Heart right ventricle (tissue), 16 donors: ENCODE data around the gene ITM2C. TPM values are rescaled to one million over a fixed set of nuclear protein-coding genes. Genes with fewer than 3 reads are reported as not detected.

Experiments used
- ATAC-seq, 8 donors: fragments of 200-7000 bp; cut with Tn5 transposase; one replicate each; pipeline ENCODE4 v1.9.1; 2020; ENCODE audit warnings: mild to moderate bottlenecking in 8 of 8, moderate library complexity in 8 of 8, moderate number of reproducible peaks in 1 of 8
- DNase-seq, 2 donors: peaks; one replicate each; pipeline ENCODE4 v3.0.0-alpha.2; 2020
- H3K27ac ChIP-seq, 10 donors: fragments of 200-600 bp; sonication (generic) in 2 of 10; one replicate each; pipeline versions ENCODE4 v1.5.0 to v1.8.0; 2020 to 2022; ENCODE audit warnings: mild to moderate bottlenecking in 3 of 10
- H3K27me3 ChIP-seq, 7 donors: fragments of 200-600 bp; one replicate each; pipeline ENCODE4 v1.8.0; 2021 to 2022; ENCODE audit warnings: mild to moderate bottlenecking in 2 of 7
- H3K36me3 ChIP-seq, 9 donors: fragments of 200-600 bp; sonication (generic) in 1 of 9; one replicate each; pipeline versions ENCODE4 v1.5.0 to v1.8.0; 2020 to 2022; ENCODE audit warnings: mild to moderate bottlenecking in 2 of 9
- H3K4me1 ChIP-seq, 9 donors: fragments of 200-600 bp; sonication (generic) in 1 of 9; one replicate each; pipeline versions ENCODE4 v1.5.0 to v1.8.0; 2020 to 2022; ENCODE audit warnings: mild to moderate bottlenecking in 4 of 9
- H3K4me3 ChIP-seq, 10 donors: fragments of 200-600 bp; sonication (generic) in 2 of 10; one replicate each; pipeline versions ENCODE4 v1.5.0 to v1.8.0; 2020 to 2022; ENCODE audit warnings: mild to moderate bottlenecking in 7 of 10, moderate library complexity in 2 of 10
- H3K9me3 ChIP-seq, 11 donors: fragments of 200-600 bp in 10 of 11; sonication (generic) in 2 of 11; one replicate each; pipeline versions ENCODE4 v1.5.0 to v1.8.0; 2013 to 2022; ENCODE audit warnings: mild to moderate bottlenecking in 2 of 11, control low read depth in 1 of 11, moderate library complexity in 1 of 11
- WGBS, 2 donors: extraction: QIAGEN DNeasy Blood & Tissue Kit; methylation state at CpG; one replicate each; pipeline ENCODE4 v1.1.7; 2013; ENCODE audit warnings: inconsistent platforms in 1 of 2; 5-methylcytosine and 5-hydroxymethylcytosine counted together
- intact Hi-C, 10 donors: fragments of 100-400 bp; cut with DNase I; formaldehyde crosslinking; loops; one replicate each; pipeline versions ENCODE4 v1.11.1 to v1.14.2; 2022
- polyA plus RNA-seq, 2 donors: library from polyadenylated mRNA; stranded (reverse); fragments of 200-250 nt; gene quantifications; one replicate each; pipeline ENCODE4 v1.2.3, GENCODE V29; 2013
- total RNA-seq, 10 donors: library from RNA; stranded (reverse); fragmentation: NEBNext Ultra II Directional in 3 of 10; extraction: Animal tissue kit (Norgen Biotek cat#: 25700) in 3 of 10; gene quantifications; one replicate each; pipeline versions ENCODE4 v1.2.1 to v1.2.4, GENCODE V29; 2021 to 2023
- TF ChIP-seq, protein P1 (sequence below), 9 donors: fragments of 200-600 bp; sonication (generic) in 2 of 9; IDR thresholded peaks; one replicate each; pipeline versions ENCODE4 v1.5.0 to v1.8.0; 2021 to 2022; ENCODE audit warnings: antibody characterized with exemption in 9 of 9, mild to moderate bottlenecking in 5 of 9, moderate library complexity in 1 of 9
- donor health status: Arrhythmogenic right ventricular cardiomyopathy.
- donor health status: ischemic (EF 13 %, LVEDD 7.1; RV severe dilation, severe dysfunction).
- donor health status: healthy with polysubstance abuse.
- donor health status: DM: no; HTN: yes; CAD: no.
- donor health status: DM: no; HTN: no; CAD: no.
- donor health status: ischemic (EF 25% LVEDD 6.9; RV normal size, moderate dysfunction).
- donor health status: ischemic (EF 25% LVEDD 5.7; RV mildly dilated, moderate dysfunction).
- donor health status: healthy.
- donor health status: DM: yes; HTN: yes; CAD: no.
- donor health status: Ischemic cardiomyopathy.
- donor health status: ischemic (EF 35%, LVEDD 5.7; RV mildly dilated, moderate dysfunction).
- donor health status: nonischemic (EF 11% LVEDD 7.7; RV severe dilation, severe dysfunction).
- donor health status: DM: yes; HTN: yes; CAD: no.
- donor health status: PGD.
- donor health status: ischemic (EF 29% LVEDD 5.4; RV normal size, mild dysfunction).
- donor health status: nonischemic (EF 23%, LVEDD 6.1; RV moderate dilation, normal function).

The ITM2C gene
- total and polyA plus RNA-seq, 12 donors: 12.1 to 32.7 (median 22.2) TPM

DNA sequence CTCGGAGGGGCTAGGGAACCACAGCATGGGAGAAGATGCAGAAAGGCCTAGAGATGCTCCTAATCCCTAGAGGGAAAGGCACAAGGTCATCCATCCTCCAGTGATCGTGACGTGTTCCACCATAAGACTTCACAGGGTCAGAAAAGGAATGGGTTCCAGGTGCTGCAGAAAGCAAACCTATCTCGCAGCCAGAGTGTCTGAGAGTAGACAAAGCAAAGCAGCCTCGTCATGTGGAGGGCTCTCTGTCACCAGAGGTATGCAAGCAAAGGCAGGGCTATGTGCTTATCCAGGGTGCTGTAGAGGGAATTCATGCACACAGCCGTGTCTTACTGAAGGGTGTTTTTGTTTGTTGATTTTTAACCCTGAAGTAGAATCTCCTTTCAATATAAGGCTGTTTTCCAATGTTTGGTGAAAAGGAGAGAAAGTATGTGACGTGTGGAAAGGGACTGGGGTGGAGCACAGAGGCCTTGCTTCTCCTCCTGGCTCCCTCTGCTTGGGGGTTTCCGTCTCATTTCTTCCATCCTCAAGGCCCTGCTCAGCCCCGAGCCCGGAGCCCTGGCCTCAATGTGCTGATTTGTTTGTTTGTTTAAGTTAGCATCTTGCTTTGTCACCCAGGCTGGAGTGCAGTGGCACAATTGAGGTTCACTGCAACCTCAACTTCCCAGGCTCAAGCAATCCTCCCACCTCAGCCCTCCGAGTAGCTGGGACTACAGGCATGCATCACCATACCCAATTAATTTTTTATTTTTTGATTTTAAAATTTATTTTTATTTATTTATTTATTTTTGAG lies 57.3 kb downstream of the ITM2C start:
- WGBS, 2 donors: 72 to 76% methylated on average over 11 of the region's 11 CpGs

DNA sequence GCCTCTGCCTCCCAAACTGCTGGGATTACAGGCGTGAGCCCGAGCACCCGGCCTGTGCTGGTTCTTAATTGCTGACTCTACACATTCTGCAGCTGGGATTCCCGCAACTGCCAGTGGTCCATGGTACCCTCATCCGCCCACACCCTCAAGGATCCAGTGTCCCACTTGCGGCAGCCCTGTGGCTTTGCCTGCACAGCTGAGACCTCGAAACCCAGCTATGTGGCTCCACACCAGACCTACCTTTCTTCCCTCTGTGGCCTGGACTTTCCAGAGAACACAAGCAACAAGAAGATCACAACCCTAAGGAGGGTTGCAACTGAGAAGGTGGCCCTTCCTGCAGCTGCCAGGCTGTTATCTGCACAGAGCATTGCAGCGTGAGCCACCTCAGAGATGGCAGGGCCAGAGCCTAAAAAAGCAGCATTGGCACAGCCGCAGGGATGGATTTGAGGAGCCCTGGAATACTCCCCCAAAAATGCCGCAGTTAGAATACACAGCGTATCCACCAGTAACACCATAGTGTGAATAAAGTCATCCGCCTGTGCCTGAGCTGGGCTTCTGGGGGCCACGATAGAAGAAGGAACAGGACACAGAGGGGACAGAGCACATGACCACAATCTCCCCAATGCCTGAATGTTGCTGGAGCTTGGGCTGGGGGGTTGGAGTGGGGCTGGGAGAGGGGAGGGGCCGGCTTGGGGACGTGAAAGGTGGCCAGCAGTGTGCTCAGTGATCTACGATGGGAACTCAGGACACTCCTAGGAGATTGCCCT lies 58.4 kb downstream of the ITM2C start:
- peaks cover 0 to 11% (median 0%) of the 10 kb centered on the region in 9 donors for H3K4me1 ChIP-seq
- H3K36me3 ChIP-seq: no peaks in the 10 kb centered on the region
- TF ChIP-seq, protein P1, sequence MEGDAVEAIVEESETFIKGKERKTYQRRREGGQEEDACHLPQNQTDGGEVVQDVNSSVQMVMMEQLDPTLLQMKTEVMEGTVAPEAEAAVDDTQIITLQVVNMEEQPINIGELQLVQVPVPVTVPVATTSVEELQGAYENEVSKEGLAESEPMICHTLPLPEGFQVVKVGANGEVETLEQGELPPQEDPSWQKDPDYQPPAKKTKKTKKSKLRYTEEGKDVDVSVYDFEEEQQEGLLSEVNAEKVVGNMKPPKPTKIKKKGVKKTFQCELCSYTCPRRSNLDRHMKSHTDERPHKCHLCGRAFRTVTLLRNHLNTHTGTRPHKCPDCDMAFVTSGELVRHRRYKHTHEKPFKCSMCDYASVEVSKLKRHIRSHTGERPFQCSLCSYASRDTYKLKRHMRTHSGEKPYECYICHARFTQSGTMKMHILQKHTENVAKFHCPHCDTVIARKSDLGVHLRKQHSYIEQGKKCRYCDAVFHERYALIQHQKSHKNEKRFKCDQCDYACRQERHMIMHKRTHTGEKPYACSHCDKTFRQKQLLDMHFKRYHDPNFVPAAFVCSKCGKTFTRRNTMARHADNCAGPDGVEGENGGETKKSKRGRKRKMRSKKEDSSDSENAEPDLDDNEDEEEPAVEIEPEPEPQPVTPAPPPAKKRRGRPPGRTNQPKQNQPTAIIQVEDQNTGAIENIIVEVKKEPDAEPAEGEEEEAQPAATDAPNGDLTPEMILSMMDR (IDR thresholded peaks at IDR 0.05): no peak
- H3K27me3 ChIP-seq: peaks cover 0 to 23% (median 7%) of the 10 kb centered on the region in 7 donors
- no peak overlapping the region for H3K4me3 ChIP-seq
- no peak overlapping the region for H3K27ac ChIP-seq
- DNase-seq: no peak
- intact Hi-C loops: no loop called here
- no peaks in the 10 kb centered on the region for H3K9me3 ChIP-seq
- no peak for ATAC-seq
- WGBS, 2 donors: 92 to 94% methylated on average over 16 of the region's 16 CpGs

More for the DNA sequence above, 57.3 kb downstream of the ITM2C start:
- intact Hi-C loops: no loop called here
- Histone ChIP-seq H3K4me3 (no peak overlapping the region), H3K27ac (no peak overlapping the region), H3K4me1 (peaks cover 0 to 11% (median 0%) of the 10 kb centered on the region in 9 donors), H3K36me3 (no peaks in the 10 kb centered on the region), H3K27me3 (peaks cover 0 to 25% (median 10%) of the 10 kb centered on the region in 7 donors), H3K9me3 (no peaks in the 10 kb centered on the region)
- DNase-seq: no peak
- ATAC-seq: no peak
- TF ChIP-seq, protein P1 (IDR thresholded peaks at IDR 0.05): no peak

DNA sequence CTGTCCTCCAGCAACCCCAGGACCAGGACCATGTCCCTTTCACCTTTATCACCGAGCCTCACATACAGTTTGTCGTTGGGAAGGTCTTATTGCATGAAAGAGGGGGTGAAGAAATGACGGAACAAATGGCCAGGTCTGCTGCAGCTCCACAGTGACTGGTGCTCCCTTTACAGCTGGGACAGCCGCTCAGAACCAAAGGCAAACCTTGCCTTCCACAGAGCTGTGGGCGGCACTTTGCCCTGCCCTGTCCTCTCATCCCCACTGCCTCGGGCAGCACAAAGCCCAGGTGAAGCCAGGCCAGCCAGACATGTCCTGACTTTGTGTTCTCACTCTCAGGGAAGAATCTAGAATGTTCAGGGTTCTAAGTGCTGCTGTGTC lies 59.3 kb downstream of the ITM2C start:
- Histone ChIP-seq H3K4me3 (peak overlapping the region in 1 of 10 donors; percentile 39), H3K36me3 (no peaks in the 10 kb centered on the region), H3K27ac (no peak overlapping the region), H3K4me1 (peaks cover 0 to 11% (median 0%) of the 10 kb centered on the region in 9 donors), H3K27me3 (peaks cover 0 to 24% (median 7%) of the 10 kb centered on the region in 7 donors), H3K9me3 (no peaks in the 10 kb centered on the region)
- WGBS, 2 donors: 81 to 85% methylated on average over 6 of the region's 6 CpGs
- DNase-seq (no peak), ATAC-seq (no peak)
- intact Hi-C loops: no loop called here
- TF ChIP-seq, protein P1 (IDR thresholded peaks at IDR 0.05): no peak

DNA sequence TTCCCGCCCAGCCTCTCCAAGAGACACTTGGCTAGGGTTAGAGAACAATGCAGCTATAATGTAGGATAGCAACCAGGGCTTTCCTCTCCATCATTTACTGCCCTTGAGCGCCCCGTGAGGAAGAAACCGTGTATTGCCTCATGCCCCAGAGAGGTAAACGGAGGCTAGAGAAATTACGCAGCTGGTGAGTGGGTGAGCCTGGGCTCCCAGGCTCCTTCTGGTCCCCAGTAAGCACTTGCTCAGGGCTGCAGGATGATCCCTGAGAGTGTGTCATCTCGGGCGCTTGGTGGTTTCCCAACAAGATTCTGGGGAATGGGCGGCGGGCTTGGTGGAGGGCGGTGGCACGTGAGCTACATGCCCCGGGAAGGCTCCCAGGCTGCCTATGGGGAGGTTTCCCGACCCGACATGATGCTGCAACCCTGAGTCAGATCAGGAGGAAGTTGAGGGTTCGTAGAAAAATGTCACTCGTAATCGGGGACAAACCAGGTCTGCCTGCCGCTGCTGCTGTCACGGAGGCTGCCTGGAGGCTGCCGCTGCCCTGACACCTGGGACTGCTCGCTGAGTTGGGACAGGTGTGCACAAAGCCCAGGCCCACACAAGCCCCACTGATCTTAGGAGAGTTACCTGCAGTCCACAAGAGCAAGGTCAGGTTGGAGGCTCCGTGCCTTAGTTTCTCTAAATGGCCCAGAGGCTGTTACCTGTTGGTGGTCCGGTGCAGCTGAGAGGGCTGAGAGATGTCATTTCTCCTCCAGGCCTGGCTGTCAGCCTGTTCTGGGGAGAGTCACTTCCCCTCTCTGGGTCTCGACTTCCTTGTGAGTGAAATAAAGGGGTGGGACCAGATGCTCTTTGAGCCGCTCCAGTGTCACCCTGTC lies 60.0 kb downstream of the ITM2C start, which contains the start of gene GPR55:
GPR55 (minus strand) TSS at position 773 of the 872 bp plus-strand sequence. CDS start 14,280 bp downstream, outside the sequence.
- H3K27me3 ChIP-seq: peaks cover 0 to 24% (median 4%) of the 10 kb centered on the region in 7 donors
- H3K4me3 ChIP-seq: peak within 1 kb of the TSS in 1 of 10 donors; percentile 39
- no peaks in the 10 kb centered on the region for H3K36me3 ChIP-seq
- DNase-seq: no peak
- H3K27ac ChIP-seq: no peak within 1 kb of the TSS
- peaks cover 0 to 11% (median 0%) of the 10 kb centered on the region in 9 donors for H3K4me1 ChIP-seq
- ATAC-seq: peak in 3 of 8 donors; percentile 18 to 44 (median 20)
- 66 to 69% methylated on average over 26 of the region's 26 CpGs for WGBS, 2 donors
- TF ChIP-seq, protein P1 (IDR thresholded peaks at IDR 0.05): peak in 3 of 9 donors; percentile 9 to 31 (median 12)
- intact Hi-C loops: no loop called here
- no peaks in the 10 kb centered on the region for H3K9me3 ChIP-seq
